ENCODE results near the gene CHAD. TPM values are rescaled to one million over a fixed set of nuclear protein-coding genes. Genes with fewer than 3 reads are reported as not detected.

CHAD gene, protein sequence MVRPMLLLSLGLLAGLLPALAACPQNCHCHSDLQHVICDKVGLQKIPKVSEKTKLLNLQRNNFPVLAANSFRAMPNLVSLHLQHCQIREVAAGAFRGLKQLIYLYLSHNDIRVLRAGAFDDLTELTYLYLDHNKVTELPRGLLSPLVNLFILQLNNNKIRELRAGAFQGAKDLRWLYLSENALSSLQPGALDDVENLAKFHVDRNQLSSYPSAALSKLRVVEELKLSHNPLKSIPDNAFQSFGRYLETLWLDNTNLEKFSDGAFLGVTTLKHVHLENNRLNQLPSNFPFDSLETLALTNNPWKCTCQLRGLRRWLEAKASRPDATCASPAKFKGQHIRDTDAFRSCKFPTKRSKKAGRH
- not detected in 2 replicates for total RNA-seq

DNA sequence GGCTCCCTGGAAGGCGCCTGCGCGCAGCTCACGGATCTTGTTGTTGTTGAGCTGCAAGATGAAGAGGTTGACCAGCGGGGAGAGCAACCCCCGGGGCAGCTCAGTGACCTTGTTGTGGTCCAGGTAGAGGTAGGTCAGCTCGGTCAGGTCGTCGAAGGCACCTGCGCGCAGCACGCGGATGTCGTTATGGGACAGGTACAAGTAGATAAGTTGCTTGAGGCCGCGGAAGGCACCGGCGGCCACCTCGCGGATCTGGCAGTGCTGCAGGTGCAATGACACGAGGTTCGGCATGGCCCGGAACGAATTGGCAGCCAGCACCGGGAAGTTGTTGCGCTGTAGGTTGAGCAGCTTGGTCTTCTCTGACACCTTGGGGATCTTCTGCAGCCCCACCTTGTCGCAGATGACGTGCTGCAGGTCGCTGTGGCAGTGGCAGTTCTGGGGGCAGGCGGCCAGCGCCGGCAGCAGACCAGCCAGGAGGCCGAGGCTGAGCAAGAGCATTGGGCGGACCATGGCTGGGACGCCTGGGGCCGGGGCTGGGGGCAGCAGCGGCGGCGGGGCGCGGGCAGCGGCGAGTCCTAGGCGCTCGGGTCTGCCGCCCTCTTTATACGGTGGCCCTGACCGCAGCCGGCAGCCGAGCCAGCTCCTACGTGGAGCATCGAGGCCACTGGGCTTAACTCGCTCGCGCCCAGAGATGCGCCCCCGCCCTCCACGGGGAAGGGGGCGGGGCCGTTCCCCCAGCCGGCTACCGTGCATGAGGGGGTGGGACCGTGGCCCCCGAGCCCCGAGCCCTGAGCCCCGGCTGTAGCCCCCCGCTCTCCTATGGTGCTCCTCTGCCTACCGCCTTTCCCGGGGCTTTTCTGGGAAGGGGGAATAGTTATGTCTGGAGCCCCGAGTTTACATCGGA is at the start of gene CHAD:
Gene CHAD, minus strand, starts transcription at position 577 of the 904 bp plus-strand sequence. Its CDS starts 67 bp downstream, at position 510.

DNA sequence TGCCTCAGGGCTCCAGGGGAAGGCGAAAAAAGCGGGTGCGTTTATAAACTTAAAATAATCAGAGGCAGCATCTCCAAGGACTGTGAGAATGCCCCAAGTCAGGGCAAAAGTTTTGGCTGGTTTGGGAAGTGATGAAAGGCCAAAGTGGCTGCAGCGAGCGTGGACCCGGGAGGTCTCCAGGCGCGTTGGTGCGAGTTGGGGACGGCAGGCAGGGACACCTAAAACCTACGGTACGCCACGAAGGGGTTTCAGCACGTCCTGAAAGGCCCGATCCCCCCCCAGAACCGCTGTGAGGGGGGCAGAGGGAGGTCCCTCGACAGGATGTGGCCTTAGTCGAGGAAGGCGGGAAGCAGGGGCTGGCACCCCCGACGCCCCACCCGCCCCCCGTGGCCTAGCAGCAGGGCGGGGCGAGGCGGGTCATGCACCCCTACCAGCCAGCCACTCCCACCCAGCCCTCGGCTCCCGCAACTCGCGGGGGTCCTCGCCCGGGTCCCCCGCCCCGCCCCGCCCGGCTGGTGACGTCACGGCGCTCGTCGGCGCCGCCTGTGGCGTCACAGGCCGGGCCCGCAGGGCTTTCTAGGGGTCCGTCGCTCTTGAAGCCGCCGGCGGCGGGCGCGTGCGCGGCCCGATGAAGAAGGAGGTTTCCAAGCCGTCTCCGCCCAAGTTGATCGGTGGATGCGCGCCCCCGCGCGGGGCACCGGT is 39.3 kb upstream of the CHAD start, which contains the start of gene MYCBPAP:
Gene MYCBPAP, plus strand, starts transcription at position 569 of the 702 bp plus-strand sequence. CDS start 236 bp downstream, outside the sequence.

DNA sequence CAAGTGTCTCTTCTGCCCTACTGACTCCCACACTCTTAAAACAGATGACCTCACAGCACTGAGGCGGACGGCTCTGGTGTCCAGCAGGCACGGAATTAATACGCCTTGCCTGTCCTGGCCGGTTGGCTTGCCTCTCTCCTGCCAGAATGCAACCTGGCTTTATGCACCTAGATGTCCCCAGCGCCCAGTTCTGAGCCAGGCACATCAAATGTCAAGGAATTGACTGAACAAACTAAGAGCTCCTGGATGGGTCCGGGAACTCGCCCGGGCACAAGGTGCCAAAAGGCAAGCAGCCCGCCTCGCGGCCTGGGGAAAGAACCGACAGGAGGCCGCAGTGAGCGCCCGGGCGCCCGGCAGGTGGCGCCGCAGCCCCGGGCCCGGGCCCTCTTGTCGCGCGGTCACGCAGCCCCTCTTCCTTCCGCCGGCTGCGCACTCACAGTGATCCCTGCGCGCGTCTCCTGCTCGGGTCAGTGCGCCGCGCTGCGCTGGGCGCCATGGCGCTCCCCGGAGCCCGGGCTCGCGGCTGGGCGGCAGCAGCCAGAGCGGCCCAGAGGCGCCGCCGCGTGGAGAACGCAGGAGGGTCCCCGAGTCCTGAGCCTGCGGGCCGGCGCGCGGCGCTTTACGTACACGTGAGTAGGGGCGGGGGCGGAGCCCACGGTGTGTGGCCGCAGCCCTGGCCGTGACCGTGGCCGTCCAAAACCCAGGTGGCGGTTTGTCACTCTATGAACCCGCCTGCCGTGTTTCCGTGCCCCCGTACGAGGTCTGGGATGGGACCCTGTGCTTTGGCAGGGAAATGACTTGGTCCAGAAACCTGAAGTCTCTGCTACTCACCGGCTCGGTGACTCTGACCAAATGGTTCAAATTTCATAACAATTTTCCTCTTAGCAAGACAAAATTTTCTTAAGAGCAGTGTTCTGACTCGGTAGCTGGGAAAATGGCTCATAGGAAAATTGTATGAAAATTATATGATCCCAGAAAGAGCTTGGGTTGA is 10.0 kb upstream of the CHAD start, which contains the start of gene RSAD1:
Gene RSAD1, plus strand, starts transcription at position 470 of the 991 bp plus-strand sequence. Its CDS starts 25 bp downstream, at position 495.

DNA sequence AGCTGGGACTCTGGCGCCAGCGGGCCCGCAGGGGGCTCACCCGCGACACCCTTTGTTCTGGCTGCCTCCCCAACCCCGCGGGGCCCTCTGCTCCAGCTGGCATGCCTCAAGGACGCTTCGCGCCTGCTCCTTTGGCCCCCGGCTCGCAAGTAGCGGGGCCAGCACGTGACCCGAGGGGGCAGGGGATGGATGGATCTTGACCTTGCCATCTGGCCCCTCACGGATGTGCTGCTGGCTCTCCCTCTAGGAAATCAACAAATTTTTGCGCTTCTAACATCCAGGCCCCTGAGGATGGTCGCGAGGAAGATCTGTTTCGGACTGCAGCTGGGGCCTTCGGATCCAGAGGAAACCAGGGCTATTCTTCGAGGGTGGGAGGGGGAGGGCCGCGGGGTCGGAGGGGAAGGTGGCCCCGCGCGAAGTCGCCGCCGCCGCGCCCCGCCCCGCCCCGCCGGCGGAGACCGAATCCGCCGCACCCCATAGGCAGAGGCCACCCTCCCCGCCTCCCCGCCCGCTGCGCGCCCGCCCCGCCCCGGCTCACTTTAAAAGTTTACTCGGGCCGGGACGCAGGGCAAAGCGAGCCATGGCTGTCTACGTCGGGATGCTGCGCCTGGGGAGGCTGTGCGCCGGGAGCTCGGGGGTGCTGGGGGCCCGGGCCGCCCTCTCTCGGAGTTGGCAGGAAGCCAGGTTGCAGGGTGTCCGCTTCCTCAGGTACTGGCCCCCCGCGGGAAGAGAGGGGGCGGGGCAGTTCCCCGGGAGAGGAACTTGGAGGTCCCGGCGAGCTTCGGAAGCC is 42.8 kb downstream of the CHAD start, which contains the start of gene ACSF2:
Gene ACSF2, plus strand, starts transcription at position 537 of the 790 bp plus-strand sequence. Its CDS starts 44 bp downstream, at position 581.

Other genes starting within 250 kb of the CHAD start
- gene TMEM92, start 194.4 kb downstream of the CHAD start, total RNA-seq = under 0.01 TPM in 1 of 2 replicates, not detected in the other
- 18.5 and 26.9 TPM in 2 replicates for gene XYLT2, start 122.8 kb downstream of the CHAD start, total RNA-seq
- 46.3 and 48.2 TPM in 2 replicates for gene MRPL27, start 95.7 kb downstream of the CHAD start, total RNA-seq
- gene EME1, start 95.7 kb downstream of the CHAD start, total RNA-seq = 2.9 and 3.9 TPM in 2 replicates
- gene LRRC59, start 71.4 kb downstream of the CHAD start, total RNA-seq = 107 and 162 TPM in 2 replicates
- gene ACSF2, start 42.7 kb downstream of the CHAD start, total RNA-seq = 11.7 and 15.7 TPM in 2 replicates
- 8.9 and 24.0 TPM in 2 replicates for gene RSAD1, start 10.0 kb upstream of the CHAD start, total RNA-seq
- gene MYCBPAP, start 39.6 kb upstream of the CHAD start, total RNA-seq = 0.16 and 0.69 TPM in 2 replicates
- under 0.01 and 0.06 TPM in 2 replicates for gene EPN3, start 63.9 kb upstream of the CHAD start, total RNA-seq
- gene SPATA20, start 78.3 kb upstream of the CHAD start, total RNA-seq = 36.3 and 40.3 TPM in 2 replicates
- not detected in 2 replicates for gene CACNA1G, start 91.8 kb upstream of the CHAD start, total RNA-seq
- gene ABCC3, start 166.0 kb upstream of the CHAD start, total RNA-seq = 0.65 and 2.2 TPM in 2 replicates
- gene ANKRD40, start 239.0 kb upstream of the CHAD start, total RNA-seq = 29.0 and 37.4 TPM in 2 replicates

Measured in bladder microvascular endothelial cell (primary cell).